GM12878 (cell line): ENCODE measurements around the gene PISD. TPM values are rescaled to one million over a fixed set of nuclear protein-coding genes. Genes with fewer than 3 reads are reported as not detected.

Experiments used
- ATF7 ChIP-seq: fragments of 450-650 bp; IDR thresholded peaks from 2 replicates; pipeline ENCODE4 v1.6.1; 2016; ENCODE audit warnings: low read depth, mild to moderate bottlenecking
- CREM ChIP-seq: IDR thresholded peaks from 2 replicates; pipeline ENCODE4 v1.6.1; 2014; ENCODE audit warnings: antibody characterized with exemption, low read depth
- ESRRA ChIP-seq: IDR thresholded peaks from 2 replicates; pipeline ENCODE4 v1.6.1; 2012; ENCODE audit warnings: mild to moderate bottlenecking, low read length, improper control_type of control experiment
- HCFC1 ChIP-seq: fragments of 150-350 bp; IDR thresholded peaks from 2 replicates; pipeline ENCODE4 v1.6.1; 2014; ENCODE audit warnings: low read length
- JUND ChIP-seq: IDR thresholded peaks from 2 replicates; pipeline ENCODE4 v1.6.1; 2012; ENCODE audit warnings: low read depth, mild to moderate bottlenecking, low read length, improper control_type of control experiment, moderate library complexity
- KLF5 ChIP-seq: fragments of 450-650 bp; IDR thresholded peaks from 2 replicates; pipeline ENCODE4 v1.6.1; 2014; ENCODE audit warnings: mild to moderate bottlenecking; ENCODE audit not compliant: partially characterized antibody
- MAX ChIP-seq: IDR thresholded peaks from 2 replicates; pipeline ENCODE4 v1.6.1; 2012; ENCODE audit warnings: low read depth, low read length, improper control_type of control experiment
- MTA3 ChIP-seq: IDR thresholded peaks from 2 replicates; pipeline ENCODE4 v1.6.1; 2012; ENCODE audit warnings: low read length, inconsistent platforms, borderline replicate concordance
- NR2C1 ChIP-seq: fragments of 450-650 bp; IDR thresholded peaks from 2 replicates; pipeline ENCODE4 v1.6.1; 2017; ENCODE audit warnings: antibody characterized with exemption, mild to moderate bottlenecking, moderate library complexity
- NR2C2 ChIP-seq: IDR thresholded peaks from 2 replicates; pipeline ENCODE4 v1.6.1; 2011; ENCODE audit warnings: borderline replicate concordance, low read depth; ENCODE audit not compliant: control insufficient read depth, insufficient read length
- POU2F2 ChIP-seq: IDR thresholded peaks from 3 replicates; pipeline ENCODE4 v1.6.1; 2011; ENCODE audit warnings: low read depth, mild to moderate bottlenecking, low read length, borderline replicate concordance
- RB1 ChIP-seq: fragments of 450-650 bp; formaldehyde crosslinking; IDR thresholded peaks from 2 replicates; pipeline ENCODE4 v1.6.1; 2017; ENCODE audit warnings: mild to moderate bottlenecking, borderline replicate concordance
- REST ChIP-seq: IDR thresholded peaks from 2 replicates; pipeline ENCODE4 v1.6.1; 2012; ENCODE audit warnings: mild to moderate bottlenecking, low read depth, low read length
- SIN3A ChIP-seq: IDR thresholded peaks from 2 replicates; pipeline ENCODE4 v1.6.1; 2012; ENCODE audit warnings: low read depth, low read length, improper control_type of control experiment
- SIX5 ChIP-seq: IDR thresholded peaks from 2 replicates; pipeline ENCODE4 v1.6.1; 2011; ENCODE audit warnings: mild to moderate bottlenecking, low read depth, low read length, moderate library complexity; ENCODE audit not compliant: severe bottlenecking
- STAT3 ChIP-seq: IDR thresholded peaks from 2 replicates; pipeline ENCODE4 v1.6.1; 2011; ENCODE audit warnings: low read depth, low read length, improper control_type of control experiment
- TARDBP ChIP-seq: IDR thresholded peaks from 2 replicates; pipeline ENCODE4 v1.6.1; 2016; ENCODE audit warnings: borderline replicate concordance
- YBX1 ChIP-seq: fragments of 450-650 bp; IDR thresholded peaks from 2 replicates; pipeline ENCODE4 v1.6.1; 2016; ENCODE audit warnings: antibody characterized with exemption
- YY1 ChIP-seq: IDR thresholded peaks from 2 replicates; pipeline ENCODE4 v1.6.1; 2011; ENCODE audit warnings: low read depth, mild to moderate bottlenecking, low read length
- ZNF622 ChIP-seq: fragments of 450-650 bp; IDR thresholded peaks from 2 replicates; pipeline ENCODE4 v1.6.1; 2017; ENCODE audit warnings: mild to moderate bottlenecking, inconsistent platforms
- polyA plus RNA-seq, 11 experiments: library from polyadenylated mRNA; depleted of rRNA in 4 of 11; unstranded in 6 of 11; stranded (reverse) in 5 of 11; fragments of >200 nt; fragmentation: Nextera tagmentation in 4 of 11; fragmentation: Illumina TruSeq in 1 of 11; extraction: Ambion mirVana in 4 of 11; extraction: Trizol in 1 of 11; gene quantifications; 1 replicate in 1 of 11; 2 replicates in 10 of 11; pipeline versions ENCODE4 v1.2.1 to v1.2.3, GENCODE V29; 2011 to 2016; ENCODE audit warnings: inconsistent platforms in 2 of 11, missing spikeins in 2 of 11, low read depth in 1 of 11
- total RNA-seq, 4 experiments: library from RNA; depleted of rRNA in 3 of 4; stranded (reverse); fragments of >200 nt in 3 of 4; fragmentation: Illumina TruSeq in 1 of 4; extraction: Trizol in 1 of 4; gene quantifications; 2 replicates each; pipeline versions ENCODE4 v1.2.1 to v1.2.3, GENCODE V29; 2013 to 2021
- TF ChIP-seq, protein P1 (sequence below), 3 experiments: IDR thresholded peaks in 2 of 3; conservative IDR thresholded peaks in 1 of 3; 2 replicates each; pipeline ENCODE4 v1.5.1; 2011; ENCODE audit warnings: low read depth in 3 of 3, low read length in 3 of 3, mild to moderate bottlenecking in 3 of 3, control low read depth in 2 of 3, moderate library complexity in 2 of 3, inconsistent platforms in 1 of 3, mixed read lengths in 1 of 3; ENCODE audit not compliant: control insufficient read depth in 2 of 3, insufficient read depth in 1 of 3; ENCODE audit errors: extremely low read depth in 1 of 3
- TF ChIP-seq, protein P2 (sequence below): fragments of 450-650 bp; formaldehyde crosslinking; IDR thresholded peaks from 2 replicates; pipeline ENCODE4 v1.4.0; 2020; ENCODE audit warnings: mild to moderate bottlenecking, moderate library complexity

Gene PISD
- total and polyA plus RNA-seq, 10 of the 15 experiments (the other 5 are each of a cell fraction or from before 2014, with no cell fraction given) = 25.8 to 62.7 (median 45.8) TPM

- TF ChIP-seq, protein P1, sequence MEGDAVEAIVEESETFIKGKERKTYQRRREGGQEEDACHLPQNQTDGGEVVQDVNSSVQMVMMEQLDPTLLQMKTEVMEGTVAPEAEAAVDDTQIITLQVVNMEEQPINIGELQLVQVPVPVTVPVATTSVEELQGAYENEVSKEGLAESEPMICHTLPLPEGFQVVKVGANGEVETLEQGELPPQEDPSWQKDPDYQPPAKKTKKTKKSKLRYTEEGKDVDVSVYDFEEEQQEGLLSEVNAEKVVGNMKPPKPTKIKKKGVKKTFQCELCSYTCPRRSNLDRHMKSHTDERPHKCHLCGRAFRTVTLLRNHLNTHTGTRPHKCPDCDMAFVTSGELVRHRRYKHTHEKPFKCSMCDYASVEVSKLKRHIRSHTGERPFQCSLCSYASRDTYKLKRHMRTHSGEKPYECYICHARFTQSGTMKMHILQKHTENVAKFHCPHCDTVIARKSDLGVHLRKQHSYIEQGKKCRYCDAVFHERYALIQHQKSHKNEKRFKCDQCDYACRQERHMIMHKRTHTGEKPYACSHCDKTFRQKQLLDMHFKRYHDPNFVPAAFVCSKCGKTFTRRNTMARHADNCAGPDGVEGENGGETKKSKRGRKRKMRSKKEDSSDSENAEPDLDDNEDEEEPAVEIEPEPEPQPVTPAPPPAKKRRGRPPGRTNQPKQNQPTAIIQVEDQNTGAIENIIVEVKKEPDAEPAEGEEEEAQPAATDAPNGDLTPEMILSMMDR (IDR thresholded peaks at IDR 0.05 in 2 of 3, conservative IDR thresholded peaks at IDR 0.05 in 1 of 3; ENCODE audit: control insufficient read depth in 2 of 3, extremely low read depth in 1 of 3, insufficient read depth in 1 of 3, low read depth in 3 of 3, low read length in 3 of 3) = no peak
- TF ChIP-seq, protein P2, sequence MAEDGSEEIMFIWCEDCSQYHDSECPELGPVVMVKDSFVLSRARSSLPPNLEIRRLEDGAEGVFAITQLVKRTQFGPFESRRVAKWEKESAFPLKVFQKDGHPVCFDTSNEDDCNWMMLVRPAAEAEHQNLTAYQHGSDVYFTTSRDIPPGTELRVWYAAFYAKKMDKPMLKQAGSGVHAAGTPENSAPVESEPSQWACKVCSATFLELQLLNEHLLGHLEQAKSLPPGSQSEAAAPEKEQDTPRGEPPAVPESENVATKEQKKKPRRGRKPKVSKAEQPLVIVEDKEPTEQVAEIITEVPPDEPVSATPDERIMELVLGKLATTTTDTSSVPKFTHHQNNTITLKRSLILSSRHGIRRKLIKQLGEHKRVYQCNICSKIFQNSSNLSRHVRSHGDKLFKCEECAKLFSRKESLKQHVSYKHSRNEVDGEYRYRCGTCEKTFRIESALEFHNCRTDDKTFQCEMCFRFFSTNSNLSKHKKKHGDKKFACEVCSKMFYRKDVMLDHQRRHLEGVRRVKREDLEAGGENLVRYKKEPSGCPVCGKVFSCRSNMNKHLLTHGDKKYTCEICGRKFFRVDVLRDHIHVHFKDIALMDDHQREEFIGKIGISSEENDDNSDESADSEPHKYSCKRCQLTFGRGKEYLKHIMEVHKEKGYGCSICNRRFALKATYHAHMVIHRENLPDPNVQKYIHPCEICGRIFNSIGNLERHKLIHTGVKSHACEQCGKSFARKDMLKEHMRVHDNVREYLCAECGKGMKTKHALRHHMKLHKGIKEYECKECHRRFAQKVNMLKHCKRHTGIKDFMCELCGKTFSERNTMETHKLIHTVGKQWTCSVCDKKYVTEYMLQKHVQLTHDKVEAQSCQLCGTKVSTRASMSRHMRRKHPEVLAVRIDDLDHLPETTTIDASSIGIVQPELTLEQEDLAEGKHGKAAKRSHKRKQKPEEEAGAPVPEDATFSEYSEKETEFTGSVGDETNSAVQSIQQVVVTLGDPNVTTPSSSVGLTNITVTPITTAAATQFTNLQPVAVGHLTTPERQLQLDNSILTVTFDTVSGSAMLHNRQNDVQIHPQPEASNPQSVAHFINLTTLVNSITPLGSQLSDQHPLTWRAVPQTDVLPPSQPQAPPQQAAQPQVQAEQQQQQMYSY (CRISPR knock-in tag) = no peak
- TF ChIP-seq HCFC1 (peak; percentile 76), YBX1 (no peak), YY1 (peak; percentile 98), MAX (peak; percentile 92; the same call in 1 of the 2 replicates), TARDBP (no peak), ATF7 (0 out of 2 replicates have a peak, but pooled peaks have one; percentile 10), SIN3A (peak; percentile 90), NR2C2 (no peak), NR2C1 (peak; percentile 36), MTA3 (no peak), STAT3 (no peak), SIX5 (peak; percentile 37), ESRRA (no peak), CREM (peak; percentile 99), RB1 (peak; percentile 72), ZNF622 (no peak), REST (no peak), POU2F2 (0 out of 3 replicates have a peak, but pooled peaks have one; percentile 37), JUND (no peak), KLF5 (peak; percentile 51)
These were observed at the start of gene PISD (continued) for GRCh38 chr22:31661851-31662667.
